Kidney (tissue), 11 donors: ENCODE measurements around the gene ICOSLG. TPM values are rescaled to one million over a fixed set of nuclear protein-coding genes. Genes with fewer than 3 reads are reported as not detected.
"Not testable (repeated sequence)": the region's sequence is repeated elsewhere in the genome, so short reads cannot be mapped to it uniquely, and the experiment has no call there.

Experiments
- DNase-seq, 5 donors: peaks; one replicate each; pipeline ENCODE4 v3.0.0-alpha.2; 2013 to 2020
- FAIRE-seq: peaks from 2 replicates; lab custom pipeline; 2012; peaks lifted over from hg19 to GRCh38; lab: Jason Lieb, UNC
- H3K27ac ChIP-seq, 2 donors: one replicate each; pipeline ENCODE4 v1.7.0; 2013; ENCODE audit warnings: low read depth in 2 of 2, low read length in 2 of 2, inconsistent platforms in 1 of 2
- H3K27me3 ChIP-seq: one replicate; pipeline ENCODE4 v1.7.1; 2013; ENCODE audit warnings: low read length, inconsistent platforms; ENCODE audit not compliant: control insufficient read depth, insufficient read depth
- H3K36me3 ChIP-seq, 3 donors: one replicate each; pipeline versions ENCODE4 v1.7.0 to v1.7.1; 2013; ENCODE audit warnings: low read length in 3 of 3, control low read depth in 1 of 3, inconsistent platforms in 1 of 3; ENCODE audit not compliant: insufficient read depth in 3 of 3, control insufficient read depth in 2 of 3
- H3K4me1 ChIP-seq, 3 donors: one replicate each; pipeline versions ENCODE4 v1.7.0 to v1.7.1; 2013; ENCODE audit warnings: low read length in 3 of 3, inconsistent platforms in 1 of 3, low read depth in 1 of 3; ENCODE audit not compliant: control insufficient read depth in 2 of 3, insufficient read depth in 2 of 3
- H3K4me3 ChIP-seq, 3 donors: one replicate each; pipeline versions ENCODE4 v1.7.0 to v1.8.1; 2013; ENCODE audit warnings: low read length in 3 of 3, control low read depth in 1 of 3, inconsistent platforms in 1 of 3
- H3K9ac ChIP-seq, 3 donors: one replicate each; pipeline versions ENCODE4 v1.7.0 to v1.7.1; 2013; ENCODE audit warnings: low read length in 3 of 3, control low read depth in 1 of 3, inconsistent platforms in 1 of 3
- H3K9me3 ChIP-seq, 3 donors: one replicate each; pipeline versions ENCODE4 v1.7.0 to v1.7.1; 2013; ENCODE audit warnings: low read length in 3 of 3, control low read depth in 1 of 3, inconsistent platforms in 1 of 3; ENCODE audit not compliant: control insufficient read depth in 2 of 3, insufficient read depth in 1 of 3
- intact Hi-C: fragments of 100-400 bp; cut with DNase I; formaldehyde crosslinking; loops from one replicate; pipeline ENCODE4 v1.11.1; 2022
- polyA plus RNA-seq: library from polyadenylated mRNA; stranded (reverse); fragments of 350-450 nt; fragmentation: Illumina TruSeq; extraction: RNeasy Lipid Tissue Mini Kit (QIAGEN cat#74804); gene quantifications from one replicate; pipeline ENCODE4 v1.2.3, GENCODE V29; 2014; ENCODE audit warnings: low read depth, low replicate concordance; ENCODE audit not compliant: insufficient read depth
- total RNA-seq: library from RNA; stranded (reverse); fragmentation: NEBNext Ultra II Directional; extraction: Animal tissue kit (Norgen Biotek cat#: 25700); gene quantifications from one replicate; pipeline ENCODE4 v1.2.1, GENCODE V29; 2021
- donor health status: control.
- donor health status: control.
- donor health status: DM: yes; HTN: yes; CAD: no.
- donor health status: Normal renal cell carcinoma (clear cell type).

Gene ICOSLG
- total and polyA plus RNA-seq, 2 donors from 2014 or later = 3.0 to 10.2 TPM

DNA sequence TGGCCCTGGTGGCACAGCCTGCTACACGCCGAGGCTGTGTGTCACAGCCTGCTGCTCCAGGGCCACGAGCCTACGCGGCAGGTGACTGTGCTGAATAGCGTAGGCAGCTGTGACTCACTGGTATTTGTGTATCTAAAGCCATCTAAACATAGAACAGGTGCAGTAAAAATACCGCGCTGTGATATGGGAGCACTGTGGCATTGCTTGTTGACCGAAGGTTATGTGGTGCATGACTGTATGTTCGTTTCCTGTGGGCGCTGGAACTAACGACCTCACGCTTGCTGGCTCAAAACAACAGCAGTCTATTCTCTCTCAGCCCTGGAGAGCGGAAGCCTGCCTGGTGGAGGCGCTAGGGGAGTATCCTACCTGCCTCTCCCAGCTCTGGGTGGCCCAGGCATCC lies 3.2 kb upstream of the ICOSLG start:
- H3K4me1 ChIP-seq, H3K27ac ChIP-seq, H3K27me3 ChIP-seq, H3K4me3 ChIP-seq, H3K9ac ChIP-seq, H3K36me3 ChIP-seq, H3K9me3 ChIP-seq, intact Hi-C loops, DNase-seq: not testable (repeated sequence)
- peak; percentile 51 for FAIRE-seq

DNA sequence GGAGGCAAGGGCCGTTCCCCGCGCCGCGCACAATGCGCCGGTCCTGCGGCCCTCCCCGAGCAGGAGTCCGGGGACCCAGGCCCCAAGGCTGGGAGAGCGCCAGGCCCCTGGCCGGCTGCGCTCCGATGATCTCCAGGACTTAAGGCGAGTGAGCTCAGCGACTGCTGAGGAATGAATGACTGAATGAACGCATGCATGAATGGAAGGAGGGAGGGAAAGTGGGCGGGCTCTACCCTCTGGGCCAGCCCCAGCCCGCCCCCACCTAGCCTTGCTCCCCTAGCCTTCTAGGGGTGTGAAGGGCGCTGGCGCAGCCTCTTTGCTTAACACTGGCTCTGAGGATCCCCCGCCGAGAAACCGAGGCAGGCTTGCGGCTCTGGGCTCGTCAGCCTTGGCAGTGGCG lies 538 bp upstream of the ICOSLG start:
- H3K4me1 ChIP-seq, DNase-seq, intact Hi-C loops, H3K27me3 ChIP-seq, H3K27ac ChIP-seq, H3K9me3 ChIP-seq, H3K4me3 ChIP-seq, FAIRE-seq, H3K9ac ChIP-seq, H3K36me3 ChIP-seq: not testable (repeated sequence)

DNA sequence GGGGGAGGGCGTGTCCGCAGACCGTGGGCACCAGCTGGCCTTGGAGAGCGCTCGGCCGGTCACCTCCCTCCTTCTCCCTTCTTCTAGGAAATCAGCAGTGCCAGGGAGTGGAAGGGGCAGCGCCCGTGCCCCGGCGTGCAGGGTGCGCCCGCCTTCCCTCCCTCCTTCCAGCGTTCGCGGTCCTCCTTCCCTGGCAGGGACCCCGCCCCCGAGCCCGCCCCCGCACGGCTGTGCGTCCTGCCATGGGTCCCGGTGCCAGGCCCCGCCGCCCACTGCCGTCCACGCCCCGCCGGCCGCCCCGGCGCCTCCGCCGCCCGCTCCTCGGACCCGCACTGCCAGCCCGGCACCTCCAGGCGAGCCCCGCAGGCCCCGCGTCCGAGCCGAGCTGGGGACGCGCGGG lies 390 bp downstream of the ICOSLG start:
- H3K9me3 ChIP-seq, H3K27ac ChIP-seq, H3K9ac ChIP-seq, H3K4me3 ChIP-seq, DNase-seq, FAIRE-seq, H3K36me3 ChIP-seq, H3K4me1 ChIP-seq, intact Hi-C loops, H3K27me3 ChIP-seq: not testable (repeated sequence)

GRCh38 chr21:44229561-44229960 lies 11.2 kb downstream of the ICOSLG start:
- intact Hi-C loops, H3K27me3 ChIP-seq, H3K9ac ChIP-seq, DNase-seq, H3K4me3 ChIP-seq, FAIRE-seq, H3K36me3 ChIP-seq, H3K9me3 ChIP-seq, H3K27ac ChIP-seq, H3K4me1 ChIP-seq: not testable (repeated sequence)

DNA sequence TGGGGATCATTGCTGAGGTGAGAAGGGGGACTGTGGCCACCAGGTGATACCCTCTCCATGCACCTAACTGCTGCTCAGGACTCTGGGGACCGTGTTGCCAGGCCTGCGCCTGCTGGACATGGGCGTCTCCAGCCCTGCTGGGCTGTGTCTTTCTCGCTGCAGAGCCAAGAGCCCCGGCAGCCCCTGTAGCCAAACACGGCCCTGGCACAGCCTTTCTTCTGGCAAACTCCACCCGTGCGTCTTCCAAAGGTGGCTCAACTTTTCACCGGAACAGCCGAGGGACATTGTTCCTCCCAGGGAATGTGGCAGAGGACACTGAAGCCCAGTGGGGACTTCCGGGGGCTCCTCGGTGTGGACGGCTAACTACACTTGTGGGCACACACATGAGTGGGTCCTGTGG lies 12.6 kb downstream of the ICOSLG start:
- intact Hi-C loops, H3K27ac ChIP-seq, H3K4me3 ChIP-seq, H3K36me3 ChIP-seq, H3K4me1 ChIP-seq, H3K27me3 ChIP-seq, FAIRE-seq, DNase-seq, H3K9ac ChIP-seq, H3K9me3 ChIP-seq: not testable (repeated sequence)

DNA sequence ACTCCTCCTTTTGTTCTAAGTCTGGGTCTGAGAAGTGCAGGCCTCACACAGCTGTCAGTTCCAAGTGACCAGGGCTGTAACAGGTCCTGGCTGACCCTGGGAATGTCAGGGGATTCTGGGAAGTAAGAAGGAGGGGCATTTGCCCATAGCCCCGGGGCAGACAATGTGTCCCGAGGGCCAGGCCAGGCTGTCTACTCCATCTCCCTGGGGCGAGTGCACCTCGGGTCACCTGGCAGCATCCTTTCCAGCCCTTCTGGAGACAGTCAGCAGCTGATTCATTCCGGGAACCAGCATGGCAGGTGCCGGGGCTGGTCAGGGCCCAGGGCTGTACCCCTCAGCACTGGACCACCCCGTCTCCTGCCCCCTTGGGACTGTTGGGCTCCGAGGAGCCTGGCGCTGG lies 13.1 kb downstream of the ICOSLG start:
- H3K9me3 ChIP-seq, H3K36me3 ChIP-seq, H3K27me3 ChIP-seq, H3K4me1 ChIP-seq, intact Hi-C loops, FAIRE-seq, H3K4me3 ChIP-seq, H3K9ac ChIP-seq, H3K27ac ChIP-seq: not testable (repeated sequence)
- DNase-seq = peak in 1 of 5 donors; percentile 7

DNA sequence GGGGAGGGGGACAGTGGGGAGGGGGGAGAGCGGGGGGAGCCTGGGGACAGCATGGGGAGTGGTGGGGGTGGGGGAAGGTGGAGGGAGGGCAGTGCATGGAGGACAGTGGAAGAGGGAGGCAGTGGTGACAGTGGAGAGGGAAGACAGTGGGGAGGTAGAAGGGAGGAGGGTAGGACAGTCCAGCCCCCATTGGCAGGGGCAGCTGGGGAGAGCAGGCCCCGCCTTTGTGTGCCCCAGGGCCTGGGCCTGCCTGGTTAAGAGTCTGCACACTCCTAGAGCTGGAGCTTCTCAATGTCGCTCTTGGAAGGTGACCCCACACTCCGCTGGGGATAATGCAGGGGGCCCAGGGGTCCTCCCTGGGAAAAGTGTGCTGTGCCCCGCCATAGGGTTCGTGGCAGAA lies 15.1 kb downstream of the ICOSLG start:
- H3K9ac ChIP-seq, H3K4me1 ChIP-seq, FAIRE-seq, DNase-seq, H3K4me3 ChIP-seq, H3K27me3 ChIP-seq, H3K36me3 ChIP-seq, intact Hi-C loops, H3K9me3 ChIP-seq, H3K27ac ChIP-seq: not testable (repeated sequence)

GRCh38 chr21:44223334-44223733 lies 17.4 kb downstream of the ICOSLG start:
- H3K4me1 ChIP-seq, FAIRE-seq, H3K4me3 ChIP-seq, intact Hi-C loops, H3K36me3 ChIP-seq, H3K9me3 ChIP-seq, H3K27me3 ChIP-seq, H3K27ac ChIP-seq, DNase-seq, H3K9ac ChIP-seq: not testable (repeated sequence)

- FAIRE-seq, H3K27me3 ChIP-seq, DNase-seq, intact Hi-C loops, H3K9me3 ChIP-seq, H3K36me3 ChIP-seq, H3K4me3 ChIP-seq, H3K9ac ChIP-seq, H3K27ac ChIP-seq, H3K4me1 ChIP-seq: not testable (repeated sequence)
Measured at GRCh38 chr21:44220674-44221073, 20.1 kb downstream of the ICOSLG start.
